HG02763 (cell line): ENCODE results near the gene CACNA2D4.

Source experiments
- ATAC-seq: cut with Tn5 transposase; IDR thresholded peaks from one replicate; pipeline ENCODE4 v1.9.1; 2021; ENCODE audit warnings: mild to moderate bottlenecking, moderate library complexity; ENCODE audit not compliant: unreplicated experiment

The CACNA2D4 gene

GRCh38 chr12:1836241-1836803 is 82.1 kb downstream of the CACNA2D4 start:
- no peak for ATAC-seq

DNA sequence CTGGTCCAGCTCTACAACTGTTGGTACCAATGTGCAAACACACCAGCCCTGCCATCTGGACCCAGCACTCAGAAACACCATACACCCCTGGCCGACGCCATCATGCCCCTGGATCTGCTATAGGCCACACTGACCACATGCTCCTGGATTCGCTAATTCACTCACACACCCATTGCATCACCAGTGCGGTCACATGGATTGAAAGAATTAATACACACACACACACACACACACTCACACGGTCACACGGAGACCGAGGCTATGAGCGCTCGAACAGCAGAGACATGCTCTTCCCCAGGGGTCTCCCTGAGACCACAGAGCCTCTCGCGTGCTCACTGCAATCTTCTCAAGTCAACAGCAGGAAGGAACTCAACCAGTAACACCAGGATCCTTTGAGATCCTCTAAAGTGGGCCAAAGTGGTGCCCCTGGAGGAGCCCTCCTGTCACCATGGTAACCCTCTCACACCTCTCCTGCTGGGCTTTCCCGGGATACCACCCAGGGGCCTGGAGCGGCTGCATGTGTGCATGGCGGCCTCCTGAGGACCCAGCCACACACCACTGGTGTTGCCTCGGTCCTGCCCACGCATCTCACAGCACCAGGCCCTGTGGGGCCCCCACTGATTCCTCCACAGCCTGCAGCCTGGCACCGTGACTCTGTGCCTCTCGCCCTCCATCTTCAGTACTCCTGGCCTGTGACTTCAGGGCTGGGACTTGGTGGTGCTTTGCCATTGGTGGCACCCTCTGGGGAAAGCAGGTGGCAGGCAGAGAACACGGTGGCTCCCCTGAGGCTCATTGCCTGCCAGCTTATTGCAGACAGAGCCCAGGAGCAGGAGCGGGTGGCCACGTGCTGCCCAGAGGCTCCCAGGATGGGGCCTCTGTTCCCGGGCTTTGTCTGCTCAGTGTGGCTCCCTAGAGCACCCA is 83.0 kb downstream of the CACNA2D4 start:
- ATAC-seq, result no peak

DNA sequence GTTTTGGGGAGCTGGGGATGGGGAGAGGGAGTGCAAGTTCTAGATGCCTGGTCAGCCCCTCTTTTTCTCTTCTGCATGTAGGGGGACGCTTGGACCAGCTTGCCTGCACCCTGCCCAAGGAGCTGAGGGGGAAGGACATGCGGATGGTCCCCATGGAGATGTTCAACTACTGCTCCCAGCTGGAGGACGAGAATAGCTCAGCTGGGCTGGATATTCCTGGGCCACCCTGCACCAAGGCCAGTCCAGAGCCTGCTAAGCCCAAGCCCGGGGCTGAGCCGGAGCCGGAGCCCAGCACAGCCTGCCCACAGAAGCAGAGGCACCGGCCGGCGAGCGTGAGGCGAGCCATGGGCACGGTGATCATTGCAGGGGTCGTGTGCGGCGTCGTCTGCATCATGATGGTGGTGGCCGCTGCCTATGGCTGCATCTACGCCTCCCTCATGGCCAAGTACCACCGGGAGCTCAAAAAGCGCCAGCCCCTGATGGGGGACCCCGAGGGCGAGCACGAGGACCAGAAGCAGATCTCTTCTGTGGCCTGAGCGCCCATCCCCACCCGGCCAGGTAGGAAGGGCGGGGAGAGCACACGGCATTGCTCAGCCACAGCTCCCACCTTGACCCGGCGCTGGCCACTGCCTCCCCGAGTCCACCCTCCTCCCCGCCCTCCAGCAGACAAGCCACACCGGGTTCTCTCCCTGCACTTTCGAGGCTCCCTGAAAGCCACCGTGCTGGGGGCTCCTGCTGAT is 84.1 kb downstream of the CACNA2D4 start:
- no peak for ATAC-seq

DNA sequence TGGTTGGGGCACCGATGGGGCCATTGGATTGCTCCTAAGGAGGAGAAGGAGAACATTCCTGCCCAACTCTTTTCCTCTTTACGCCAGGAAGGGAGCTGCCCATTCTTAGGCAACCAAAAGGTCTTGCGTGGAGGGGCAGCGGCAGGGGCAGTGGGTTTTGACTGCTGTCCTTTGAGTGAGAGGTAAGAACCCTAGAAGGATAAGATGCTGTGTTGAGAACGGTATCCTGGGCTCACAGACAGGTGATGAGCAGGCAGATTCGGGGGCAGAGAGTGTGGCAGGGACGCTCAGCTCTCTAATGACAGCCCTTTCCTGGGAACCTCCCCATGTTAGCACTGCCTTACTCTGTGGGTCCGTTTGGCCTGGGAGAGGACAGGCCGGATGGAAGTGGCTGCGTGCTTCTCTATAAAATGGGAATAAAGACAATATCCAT is 84.8 kb downstream of the CACNA2D4 start:
- ATAC-seq, result no peak

- no peak for ATAC-seq
These were observed 85.5 kb downstream of the CACNA2D4 start for GRCh38 chr12:1832801-1833595.

- ATAC-seq, result no peak
These were observed 87.2 kb downstream of the CACNA2D4 start for GRCh38 chr12:1830981-1831963.

GRCh38 chr12:1830401-1830845 is 88.0 kb downstream of the CACNA2D4 start:
- ATAC-seq, result no peak

DNA sequence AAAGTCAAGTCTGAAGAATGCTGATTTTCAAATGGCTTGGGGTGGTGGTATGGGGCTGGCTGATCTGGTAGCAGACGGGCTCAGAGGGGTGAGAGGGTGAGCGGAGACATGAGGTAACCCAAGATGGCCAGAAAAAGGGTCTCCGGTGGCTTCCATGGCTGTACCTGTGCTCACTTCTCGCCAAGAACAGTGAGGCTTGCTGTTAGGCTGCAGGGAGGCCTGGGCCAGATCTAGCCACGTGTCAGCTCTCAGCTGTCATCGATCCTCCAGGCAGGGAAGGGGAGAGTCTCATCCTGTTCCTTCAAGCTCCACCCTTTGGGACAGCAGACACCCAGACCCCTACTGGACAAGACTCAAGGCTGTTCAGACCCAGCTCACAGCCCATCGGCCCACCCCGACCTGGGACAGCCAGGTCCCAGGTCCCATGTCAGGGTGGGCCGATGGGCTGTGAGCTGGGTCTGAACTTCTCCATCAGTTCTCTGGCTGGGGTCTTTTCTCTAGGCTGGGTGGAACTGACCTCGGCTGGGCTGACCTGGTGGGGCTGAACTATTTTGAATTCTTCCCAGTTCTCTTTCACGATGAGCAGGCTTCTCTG is 89.0 kb downstream of the CACNA2D4 start:
- ATAC-seq, result no peak

- no peak for ATAC-seq
These were observed 89.6 kb downstream of the CACNA2D4 start for GRCh38 chr12:1828856-1829255.

- no peak for ATAC-seq
These were observed 90.3 kb downstream of the CACNA2D4 start for GRCh38 chr12:1827826-1828805.

- ATAC-seq, result no peak
These were observed 91.4 kb downstream of the CACNA2D4 start for GRCh38 chr12:1826867-1827705.

GRCh38 chr12:1826401-1826800 is 92.1 kb downstream of the CACNA2D4 start:
- no peak for ATAC-seq

- no peak for ATAC-seq
These were observed 92.9 kb downstream of the CACNA2D4 start for GRCh38 chr12:1825382-1826102.

DNA sequence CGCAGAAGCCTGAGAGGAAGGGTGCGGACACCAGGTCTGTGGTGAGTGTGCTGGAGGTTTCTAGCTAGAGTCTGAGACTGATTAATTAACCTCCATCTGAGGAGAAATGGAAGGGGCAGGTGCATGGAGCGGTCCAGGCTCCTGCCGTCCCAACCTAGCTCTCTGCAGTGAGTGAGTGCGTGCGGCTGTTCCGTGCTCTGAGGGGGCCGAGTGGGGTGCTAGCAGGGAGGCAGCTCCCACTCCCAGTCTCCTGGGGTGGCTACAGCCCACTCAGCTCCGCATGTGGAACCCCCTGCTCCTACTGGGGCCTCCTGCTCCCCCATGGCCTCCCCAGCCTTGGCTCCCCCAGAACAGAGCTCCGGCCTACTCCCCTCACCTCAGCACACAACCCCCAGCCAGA is 95.2 kb downstream of the CACNA2D4 start:
- ATAC-seq, result no peak

DNA sequence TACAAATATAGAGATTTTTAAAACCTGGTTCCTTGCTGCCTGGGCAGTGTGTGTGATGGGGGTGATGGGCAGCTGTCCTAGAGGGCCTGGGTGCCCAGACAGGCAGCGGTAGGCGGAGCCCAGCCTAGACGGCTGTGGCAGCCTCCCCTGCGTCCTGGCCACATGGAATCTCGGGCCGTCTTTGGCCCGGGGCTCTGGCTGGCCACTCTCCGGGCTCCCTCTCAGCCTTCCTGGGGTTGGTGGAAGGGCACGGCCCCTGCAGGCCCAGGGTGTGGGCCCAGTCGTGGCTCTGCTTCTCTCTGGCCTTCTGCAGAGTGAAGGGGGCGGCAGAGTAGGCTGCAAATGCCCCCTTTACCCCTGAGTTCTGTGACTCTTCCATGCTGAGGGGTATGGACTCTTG is 95.8 kb downstream of the CACNA2D4 start:
- no peak for ATAC-seq

DNA sequence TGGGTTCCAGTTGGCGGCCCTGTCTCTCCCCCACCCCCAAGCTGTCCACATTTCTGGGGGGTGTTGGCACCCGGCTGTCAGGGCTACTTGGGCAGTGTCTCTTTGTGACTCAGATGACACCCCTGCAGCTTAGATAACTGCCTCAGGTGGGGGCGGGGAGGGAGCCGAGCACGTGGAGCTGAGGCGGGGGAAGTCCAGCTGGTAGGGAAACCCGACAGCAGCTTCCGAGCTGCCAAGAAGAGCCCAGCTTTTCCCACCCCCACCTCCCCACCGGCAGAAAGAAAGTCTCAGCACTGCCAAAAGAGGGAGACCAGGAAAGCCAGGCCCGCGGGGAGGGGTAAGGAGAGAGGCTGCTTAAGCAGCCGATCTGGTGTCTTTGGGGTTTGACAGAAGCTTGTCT is 96.6 kb downstream of the CACNA2D4 start:
- ATAC-seq, result no peak

DNA sequence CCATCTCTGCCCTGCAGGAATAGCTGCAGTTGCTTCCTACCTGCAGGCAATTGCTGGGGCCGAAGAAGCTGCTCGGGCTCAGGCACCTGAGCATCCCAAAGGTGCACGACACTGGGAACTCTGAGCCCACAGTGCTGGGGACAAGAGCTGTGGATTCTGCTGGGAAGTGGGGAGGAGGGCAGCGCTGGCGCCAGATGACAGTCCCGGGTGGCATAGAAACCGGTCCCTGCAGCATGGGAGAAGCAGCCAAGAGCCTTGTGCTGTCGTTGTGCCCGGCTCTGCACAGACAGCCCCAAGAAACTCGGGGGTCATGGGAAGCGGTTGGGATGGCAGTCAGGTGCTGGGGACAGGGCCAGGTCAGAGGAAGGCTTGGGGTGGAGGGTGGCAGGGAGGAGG is 97.6 kb downstream of the CACNA2D4 start:
- ATAC-seq, result no peak
